Astrocyte of the spinal cord (primary cell): ENCODE results near the gene CST3.

Experiments
- DNase-seq: peaks from one replicate; pipeline ENCODE4 v3.0.0; 2011; ENCODE audit warnings: low read depth, low spot score
- H3K4me3 ChIP-seq: 2 replicates; pipeline ENCODE4 v1.5.1; 2011; ENCODE audit warnings: low read depth, mild to moderate bottlenecking, low read length, moderate library complexity
- in situ Hi-C: cut with HindIII; loops from 2 replicates; pipeline ENCODE4 v1.10.0; 2017; ENCODE audit warnings: low sequenced_read_pairs
- TF ChIP-seq, protein P1 (sequence below): IDR thresholded peaks from 2 replicates; pipeline ENCODE4 v1.5.1; 2012; ENCODE audit warnings: low read depth, mild to moderate bottlenecking, low read length, inconsistent platforms

CST3 gene

GRCh38 chr20:23604306-23604705 lies 33.4 kb downstream of the CST3 start:
- TF ChIP-seq, protein P1, sequence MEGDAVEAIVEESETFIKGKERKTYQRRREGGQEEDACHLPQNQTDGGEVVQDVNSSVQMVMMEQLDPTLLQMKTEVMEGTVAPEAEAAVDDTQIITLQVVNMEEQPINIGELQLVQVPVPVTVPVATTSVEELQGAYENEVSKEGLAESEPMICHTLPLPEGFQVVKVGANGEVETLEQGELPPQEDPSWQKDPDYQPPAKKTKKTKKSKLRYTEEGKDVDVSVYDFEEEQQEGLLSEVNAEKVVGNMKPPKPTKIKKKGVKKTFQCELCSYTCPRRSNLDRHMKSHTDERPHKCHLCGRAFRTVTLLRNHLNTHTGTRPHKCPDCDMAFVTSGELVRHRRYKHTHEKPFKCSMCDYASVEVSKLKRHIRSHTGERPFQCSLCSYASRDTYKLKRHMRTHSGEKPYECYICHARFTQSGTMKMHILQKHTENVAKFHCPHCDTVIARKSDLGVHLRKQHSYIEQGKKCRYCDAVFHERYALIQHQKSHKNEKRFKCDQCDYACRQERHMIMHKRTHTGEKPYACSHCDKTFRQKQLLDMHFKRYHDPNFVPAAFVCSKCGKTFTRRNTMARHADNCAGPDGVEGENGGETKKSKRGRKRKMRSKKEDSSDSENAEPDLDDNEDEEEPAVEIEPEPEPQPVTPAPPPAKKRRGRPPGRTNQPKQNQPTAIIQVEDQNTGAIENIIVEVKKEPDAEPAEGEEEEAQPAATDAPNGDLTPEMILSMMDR = no peak
- no peak for DNase-seq
- no peak overlapping the region for H3K4me3 ChIP-seq
- in situ Hi-C loops = no loop called here

DNA sequence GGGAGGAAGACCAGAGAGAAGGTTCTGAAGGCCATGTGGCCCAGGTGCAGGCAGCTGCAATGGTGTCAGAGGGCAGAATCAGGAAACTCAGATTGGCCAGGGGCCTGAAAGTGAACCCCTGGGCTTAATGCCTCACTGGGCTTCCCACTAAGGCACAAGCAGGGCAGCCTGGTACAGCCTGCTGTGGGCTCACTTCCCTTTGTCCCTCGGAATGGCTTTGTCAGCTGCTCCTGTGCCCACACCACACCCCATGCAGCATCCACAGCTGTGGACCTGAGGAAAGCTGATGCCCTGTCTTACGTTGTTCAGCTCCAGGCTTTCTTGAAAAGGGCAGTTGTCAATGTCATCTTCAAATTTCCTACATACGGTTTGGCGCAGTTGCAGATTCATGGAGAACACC lies 34.4 kb downstream of the CST3 start:
- no peak for DNase-seq
- TF ChIP-seq, protein P1 = no peak
- H3K4me3 ChIP-seq = no peak overlapping the region
- in situ Hi-C loops = no loop called here

- TF ChIP-seq, protein P1 = no peak
- H3K4me3 ChIP-seq = no peak overlapping the region
- in situ Hi-C loops = no loop called here
- DNase-seq = no peak
These were observed 35.1 kb downstream of the CST3 start for GRCh38 chr20:23602699-23603098.

GRCh38 chr20:23602241-23602640 lies 35.5 kb downstream of the CST3 start:
- TF ChIP-seq, protein P1 = no peak
- no peak for DNase-seq
- in situ Hi-C loops = no loop called here
- no peak overlapping the region for H3K4me3 ChIP-seq

DNA sequence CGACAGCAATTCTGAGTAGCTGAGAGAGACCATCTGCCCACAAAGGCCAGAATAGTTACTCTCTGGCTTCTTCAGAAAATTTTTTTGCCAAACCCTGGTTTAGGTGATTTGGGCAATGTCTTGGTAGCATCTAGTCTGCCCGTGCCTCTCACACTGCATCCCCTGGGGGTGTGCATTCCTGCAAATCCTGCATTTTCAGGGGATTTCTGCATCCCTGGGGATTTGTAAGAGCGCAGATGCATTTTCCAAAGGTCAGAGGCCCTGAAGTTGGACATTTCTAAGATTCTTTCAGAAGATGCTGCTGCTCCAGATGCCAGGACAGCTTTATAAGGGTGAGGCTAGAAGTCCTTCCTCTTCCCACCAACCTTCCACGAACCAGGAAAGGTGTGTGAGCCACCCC lies 36.0 kb downstream of the CST3 start:
- TF ChIP-seq, protein P1 = no peak
- in situ Hi-C loops = no loop called here
- no peak overlapping the region for H3K4me3 ChIP-seq
- DNase-seq = no peak

GRCh38 chr20:23598481-23598880 lies 39.3 kb downstream of the CST3 start:
- DNase-seq = no peak
- in situ Hi-C loops = no loop called here
- no peak overlapping the region for H3K4me3 ChIP-seq
- TF ChIP-seq, protein P1 = no peak
